Peyer's patch (tissue), 4 donors: ENCODE results near the gene PPFIA1. TPM values are rescaled to one million over a fixed set of nuclear protein-coding genes. Genes with fewer than 3 reads are reported as not detected.

Source experiments
- DNase-seq, 3 donors: peaks; one replicate each; pipeline ENCODE4 v3.0.0-alpha.2; 2017 to 2019
- H3K27ac ChIP-seq, 4 donors: fragments of 200-600 bp; sonication (generic); one replicate each; pipeline ENCODE4 v1.5.1; 2016 to 2019
- H3K27me3 ChIP-seq, 2 donors: fragments of 200-600 bp; sonication (generic); one replicate each; pipeline ENCODE4 v1.5.1; 2019
- H3K36me3 ChIP-seq, 3 donors: fragments of 200-600 bp; sonication (generic); one replicate each; pipeline ENCODE4 v1.5.1; 2016 to 2019
- H3K4me1 ChIP-seq, 4 donors: fragments of 200-600 bp; sonication (generic); one replicate each; pipeline ENCODE4 v1.5.1; 2016 to 2019
- H3K4me3 ChIP-seq, 4 donors: fragments of 200-600 bp; sonication (generic); 1 replicate in 3 of 4; 2 replicates in 1 of 4; pipeline ENCODE4 v1.5.1; 2016 to 2019; ENCODE audit warnings: mild to moderate bottlenecking in 1 of 4
- H3K9me3 ChIP-seq, 4 donors: fragments of 200-600 bp; sonication (generic); one replicate each; pipeline ENCODE4 v1.5.1; 2016 to 2019; ENCODE audit warnings: mild to moderate bottlenecking in 1 of 4
- POLR2A ChIP-seq, 2 donors: fragments of 450-650 bp; IDR thresholded peaks; one replicate each; pipeline ENCODE4 v1.5.1; 2017; ENCODE audit warnings: antibody characterized with exemption in 2 of 2, mild to moderate bottlenecking in 2 of 2, moderate library complexity in 2 of 2
- total RNA-seq, 4 donors: library from RNA; depleted of rRNA; stranded (reverse); fragments of >200 nt; gene quantifications; one replicate each; pipeline ENCODE4 v1.1.0, GENCODE V29; 2016
- TF ChIP-seq, protein P1 (sequence below), 6 experiments: fragments of 450-650 bp in 4 of 6; fragments of 200-600 bp in 2 of 6; sonication (generic) in 1 of 6; IDR thresholded peaks; one replicate each; pipeline ENCODE4 v1.5.1; 2017 to 2019; ENCODE audit warnings: antibody characterized with exemption in 6 of 6, mild to moderate bottlenecking in 3 of 6, moderate library complexity in 1 of 6

PPFIA1 gene
- total RNA-seq, 4 donors from 2014 or later, result 45.5 to 111 (median 71.4) TPM

DNA sequence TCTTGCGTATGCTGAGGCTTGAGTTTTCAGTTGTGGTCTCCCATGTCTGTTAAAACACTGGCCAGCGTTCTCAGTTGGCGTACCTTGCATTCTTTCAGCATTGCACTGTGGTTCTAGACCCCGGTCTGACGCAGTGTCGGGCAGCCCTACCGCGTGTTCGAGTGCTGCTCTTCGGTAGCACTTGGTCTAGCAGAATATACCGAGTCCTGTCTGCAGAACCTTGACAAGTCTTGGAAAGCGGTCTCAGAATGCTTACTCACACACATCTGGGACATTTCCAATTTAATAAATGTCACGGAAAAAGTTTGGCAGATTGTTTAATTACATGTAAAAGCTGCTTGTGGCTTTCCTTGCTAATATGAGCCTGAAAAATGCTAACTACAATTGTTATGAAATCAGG lies 32.6 kb downstream of the PPFIA1 start:
- TF ChIP-seq, protein P1, sequence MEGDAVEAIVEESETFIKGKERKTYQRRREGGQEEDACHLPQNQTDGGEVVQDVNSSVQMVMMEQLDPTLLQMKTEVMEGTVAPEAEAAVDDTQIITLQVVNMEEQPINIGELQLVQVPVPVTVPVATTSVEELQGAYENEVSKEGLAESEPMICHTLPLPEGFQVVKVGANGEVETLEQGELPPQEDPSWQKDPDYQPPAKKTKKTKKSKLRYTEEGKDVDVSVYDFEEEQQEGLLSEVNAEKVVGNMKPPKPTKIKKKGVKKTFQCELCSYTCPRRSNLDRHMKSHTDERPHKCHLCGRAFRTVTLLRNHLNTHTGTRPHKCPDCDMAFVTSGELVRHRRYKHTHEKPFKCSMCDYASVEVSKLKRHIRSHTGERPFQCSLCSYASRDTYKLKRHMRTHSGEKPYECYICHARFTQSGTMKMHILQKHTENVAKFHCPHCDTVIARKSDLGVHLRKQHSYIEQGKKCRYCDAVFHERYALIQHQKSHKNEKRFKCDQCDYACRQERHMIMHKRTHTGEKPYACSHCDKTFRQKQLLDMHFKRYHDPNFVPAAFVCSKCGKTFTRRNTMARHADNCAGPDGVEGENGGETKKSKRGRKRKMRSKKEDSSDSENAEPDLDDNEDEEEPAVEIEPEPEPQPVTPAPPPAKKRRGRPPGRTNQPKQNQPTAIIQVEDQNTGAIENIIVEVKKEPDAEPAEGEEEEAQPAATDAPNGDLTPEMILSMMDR (IDR thresholded peaks at IDR 0.05), result no peak
- no peak for TF ChIP-seq POLR2A (IDR thresholded peaks at IDR 0.05)
- no peaks in the 10 kb centered on the region for H3K27me3 ChIP-seq
- no peak overlapping the region for H3K4me3 ChIP-seq
- H3K9me3 ChIP-seq, result no peaks in the 10 kb centered on the region
- peaks cover 0 to 5% (median 0%) of the 10 kb centered on the region in 3 donors for H3K36me3 ChIP-seq
- H3K4me1 ChIP-seq, result peaks cover 0 to 8% (median 0%) of the 10 kb centered on the region in 4 donors
- no peak overlapping the region for H3K27ac ChIP-seq
- peak in 1 of 3 donors; percentile 41 for DNase-seq

DNA sequence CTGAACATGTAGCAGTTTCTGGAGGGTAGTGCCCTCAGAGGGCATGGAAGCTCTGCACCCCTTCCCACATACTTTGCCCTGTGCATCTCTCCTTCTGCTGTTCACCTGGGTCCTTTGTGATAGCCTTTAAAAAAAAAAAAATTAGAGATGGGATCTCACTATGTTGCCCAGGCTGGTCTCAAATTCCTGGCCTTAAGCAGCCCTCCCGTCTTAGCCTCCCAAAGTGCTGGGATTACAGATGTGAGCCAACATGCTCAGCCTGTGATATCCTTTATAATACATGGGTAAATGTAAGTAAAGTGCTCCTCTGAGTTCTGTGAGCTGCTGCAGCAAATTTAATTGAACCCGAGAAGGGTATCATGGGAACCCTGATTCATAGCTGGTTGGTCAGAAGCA lies 33.7 kb downstream of the PPFIA1 start:
- Histone ChIP-seq H3K4me1 (peaks cover 0 to 8% (median 0%) of the 10 kb centered on the region in 4 donors), H3K9me3 (no peaks in the 10 kb centered on the region), H3K4me3 (no peak overlapping the region), H3K36me3 (no peaks in the 10 kb centered on the region), H3K27me3 (no peaks in the 10 kb centered on the region), H3K27ac (no peak overlapping the region)
- DNase-seq, result peak in 1 of 3 donors; percentile 19
- no peak for TF ChIP-seq POLR2A (IDR thresholded peaks at IDR 0.05)
- TF ChIP-seq, protein P1 (IDR thresholded peaks at IDR 0.05), result no peak

DNA sequence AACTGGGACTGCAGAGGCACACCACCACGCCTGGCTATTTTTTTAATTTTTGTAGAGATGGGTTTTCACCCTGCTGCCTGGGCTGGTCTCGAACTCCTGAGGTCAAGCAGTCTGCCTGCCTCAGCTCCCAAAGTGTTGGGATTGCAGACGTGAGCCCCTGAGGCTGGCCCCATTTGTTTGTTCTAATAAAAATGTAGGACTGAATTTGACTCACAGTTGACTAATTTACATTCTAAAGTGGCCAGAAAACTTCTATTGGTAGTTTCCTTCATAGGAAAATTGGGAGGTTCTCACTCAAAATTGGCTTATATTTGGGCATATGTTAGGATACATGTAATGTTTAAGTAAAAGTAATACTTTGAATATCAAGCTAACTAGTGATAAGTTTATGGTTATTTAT lies 35.0 kb downstream of the PPFIA1 start:
- DNase-seq, result no peak
- H3K4me1 ChIP-seq, result peaks cover 0 to 8% (median 0%) of the 10 kb centered on the region in 4 donors
- H3K27ac ChIP-seq, result no peak overlapping the region
- no peaks in the 10 kb centered on the region for H3K36me3 ChIP-seq
- H3K9me3 ChIP-seq, result no peaks in the 10 kb centered on the region
- H3K27me3 ChIP-seq, result no peaks in the 10 kb centered on the region
- no peak overlapping the region for H3K4me3 ChIP-seq
- TF ChIP-seq, protein P1 (IDR thresholded peaks at IDR 0.05), result no peak

DNA sequence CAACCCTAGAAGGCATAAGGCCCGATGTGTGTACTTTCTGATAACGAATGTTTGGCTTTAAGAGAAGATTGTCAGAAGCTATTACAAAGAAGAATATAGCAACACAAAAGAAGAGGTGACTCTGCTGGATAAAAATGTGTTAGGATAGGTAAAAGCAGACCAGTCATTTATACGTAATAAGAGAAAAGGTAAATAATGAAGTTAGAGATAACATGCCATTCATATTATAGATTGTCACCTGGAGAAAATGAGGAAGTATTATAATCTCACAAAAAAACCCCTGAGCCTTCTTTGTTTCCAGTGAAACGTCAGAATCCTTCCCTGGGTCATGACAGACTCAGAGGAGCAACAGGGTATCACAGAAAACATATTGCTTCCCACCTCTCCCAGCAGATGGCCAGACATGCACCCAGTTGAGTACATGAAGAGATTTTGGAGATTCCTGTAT lies 36.1 kb downstream of the PPFIA1 start:
- Histone ChIP-seq H3K4me1 (peaks cover 0 to 8% (median 0%) of the 10 kb centered on the region in 4 donors), H3K27me3 (no peaks in the 10 kb centered on the region), H3K4me3 (no peak overlapping the region), H3K36me3 (no peaks in the 10 kb centered on the region), H3K9me3 (no peaks in the 10 kb centered on the region), H3K27ac (no peak overlapping the region)
- DNase-seq, result no peak
- no peak for TF ChIP-seq POLR2A (IDR thresholded peaks at IDR 0.05)
- TF ChIP-seq, protein P1 (IDR thresholded peaks at IDR 0.05), result no peak

DNA sequence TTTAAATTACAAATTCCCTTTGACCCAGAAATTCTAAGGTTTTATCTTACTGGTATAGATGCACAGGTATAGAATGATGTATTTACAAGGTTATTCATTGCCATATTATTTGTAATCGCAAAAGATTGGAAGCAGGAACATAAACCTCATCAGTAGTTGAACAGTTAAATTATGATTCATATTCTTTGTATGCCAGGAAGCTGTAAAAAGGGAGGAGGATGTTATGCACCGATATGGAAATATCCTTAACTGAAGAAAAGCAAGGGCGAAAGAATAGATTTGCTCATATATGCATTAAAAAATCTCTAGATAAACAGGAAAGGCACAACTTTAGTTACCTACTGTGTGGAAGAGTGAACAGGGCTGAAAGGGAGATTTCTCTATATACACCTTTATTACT lies 36.7 kb downstream of the PPFIA1 start:
- Histone ChIP-seq H3K4me3 (no peak overlapping the region), H3K4me1 (peaks cover 0 to 8% (median 0%) of the 10 kb centered on the region in 4 donors), H3K9me3 (no peaks in the 10 kb centered on the region), H3K36me3 (no peaks in the 10 kb centered on the region), H3K27me3 (no peaks in the 10 kb centered on the region), H3K27ac (no peak overlapping the region)
- TF ChIP-seq POLR2A (IDR thresholded peaks at IDR 0.05), result no peak
- TF ChIP-seq, protein P1 (IDR thresholded peaks at IDR 0.05), result no peak
- DNase-seq, result no peak

DNA sequence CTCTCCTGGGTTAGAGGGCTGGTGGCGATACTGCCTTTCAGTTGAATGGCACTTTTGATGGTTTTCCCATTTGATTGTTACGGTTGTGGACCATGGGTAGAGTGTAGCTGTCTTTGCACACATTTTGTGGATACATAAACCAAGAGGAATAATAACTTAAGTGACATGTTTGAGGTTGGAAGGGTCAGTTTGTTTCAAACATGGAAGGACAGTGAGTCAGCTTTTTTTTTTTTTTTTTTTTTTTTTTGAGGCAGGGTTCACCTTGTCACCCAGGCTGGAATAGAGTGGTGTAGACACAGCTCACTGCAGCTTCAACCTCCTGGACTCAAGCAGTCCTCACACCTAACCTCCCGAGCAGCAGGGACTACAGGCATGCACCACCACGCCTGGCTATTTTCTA lies 41.1 kb downstream of the PPFIA1 start:
- H3K4me1 ChIP-seq, result no peaks in the 10 kb centered on the region
- H3K9me3 ChIP-seq, result no peaks in the 10 kb centered on the region
- H3K27me3 ChIP-seq, result no peaks in the 10 kb centered on the region
- no peak for DNase-seq
- TF ChIP-seq, protein P1 (IDR thresholded peaks at IDR 0.05), result no peak
- no peak for TF ChIP-seq POLR2A (IDR thresholded peaks at IDR 0.05)
- H3K36me3 ChIP-seq, result no peaks in the 10 kb centered on the region
- H3K4me3 ChIP-seq, result no peak overlapping the region
- H3K27ac ChIP-seq, result no peak overlapping the region
